ENCODE results near the gene ENAH.
A peak's percentile ranks its signal among the peaks of the same experiment; 100 is the strongest.

Gene ENAH

DNA sequence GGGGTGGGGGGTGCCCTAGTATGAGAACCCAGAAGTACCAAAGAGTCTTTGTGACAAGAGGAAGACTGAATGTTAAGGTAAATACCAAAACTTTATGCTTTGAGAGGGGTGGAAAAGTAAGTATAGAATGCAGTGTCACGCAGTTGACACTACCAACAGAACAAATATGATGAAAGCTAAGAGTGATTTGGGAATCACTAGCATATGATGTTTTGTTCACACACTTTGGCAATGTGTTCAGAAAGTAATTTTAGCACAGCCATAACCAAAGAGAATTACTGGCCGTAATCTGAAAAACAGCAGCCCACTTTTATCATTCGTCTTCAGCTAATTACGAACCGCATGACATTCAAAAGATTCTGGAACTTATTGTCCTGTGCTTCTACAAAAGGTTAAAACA, 59.5 kb downstream of the ENAH start:
- no peaks in the 10 kb centered on the region for H3K27me3 Mint-ChIP-seq (ENCODE audit: low read depth)
- H3K4me3 Mint-ChIP-seq, result no peak overlapping the region
- peaks cover 20% of the 10 kb centered on the region for H3K36me3 Mint-ChIP-seq (ENCODE audit: low read depth)
- peak overlapping the region in 1 of 3 experiments; percentile 50 for H3K27ac Mint-ChIP-seq
- H3K4me1 Mint-ChIP-seq, result peaks cover 67% of the 10 kb centered on the region
- TF ChIP-seq, protein P1, sequence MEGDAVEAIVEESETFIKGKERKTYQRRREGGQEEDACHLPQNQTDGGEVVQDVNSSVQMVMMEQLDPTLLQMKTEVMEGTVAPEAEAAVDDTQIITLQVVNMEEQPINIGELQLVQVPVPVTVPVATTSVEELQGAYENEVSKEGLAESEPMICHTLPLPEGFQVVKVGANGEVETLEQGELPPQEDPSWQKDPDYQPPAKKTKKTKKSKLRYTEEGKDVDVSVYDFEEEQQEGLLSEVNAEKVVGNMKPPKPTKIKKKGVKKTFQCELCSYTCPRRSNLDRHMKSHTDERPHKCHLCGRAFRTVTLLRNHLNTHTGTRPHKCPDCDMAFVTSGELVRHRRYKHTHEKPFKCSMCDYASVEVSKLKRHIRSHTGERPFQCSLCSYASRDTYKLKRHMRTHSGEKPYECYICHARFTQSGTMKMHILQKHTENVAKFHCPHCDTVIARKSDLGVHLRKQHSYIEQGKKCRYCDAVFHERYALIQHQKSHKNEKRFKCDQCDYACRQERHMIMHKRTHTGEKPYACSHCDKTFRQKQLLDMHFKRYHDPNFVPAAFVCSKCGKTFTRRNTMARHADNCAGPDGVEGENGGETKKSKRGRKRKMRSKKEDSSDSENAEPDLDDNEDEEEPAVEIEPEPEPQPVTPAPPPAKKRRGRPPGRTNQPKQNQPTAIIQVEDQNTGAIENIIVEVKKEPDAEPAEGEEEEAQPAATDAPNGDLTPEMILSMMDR (IDR thresholded peaks at IDR 0.05; ENCODE audit: unreplicated experiment in 3 of 3), result no peak
- H3K9me3 Mint-ChIP-seq, result no peaks in the 10 kb centered on the region

GRCh38 chr1:225592362-225593025, 60.4 kb downstream of the ENAH start:
- peak overlapping the region in 1 of 3 experiments; percentile 34 for H3K4me3 Mint-ChIP-seq
- H3K4me1 Mint-ChIP-seq, result peaks cover 65% of the 10 kb centered on the region
- H3K27me3 Mint-ChIP-seq (ENCODE audit: low read depth), result no peaks in the 10 kb centered on the region
- H3K9me3 Mint-ChIP-seq, result no peaks in the 10 kb centered on the region
- TF ChIP-seq, protein P1 (IDR thresholded peaks at IDR 0.05; ENCODE audit: unreplicated experiment in 3 of 3), result no peak
- peaks cover 20% of the 10 kb centered on the region for H3K36me3 Mint-ChIP-seq (ENCODE audit: low read depth)
- peak overlapping the region; percentile 27 to 69 (median 50) for H3K27ac Mint-ChIP-seq

DNA sequence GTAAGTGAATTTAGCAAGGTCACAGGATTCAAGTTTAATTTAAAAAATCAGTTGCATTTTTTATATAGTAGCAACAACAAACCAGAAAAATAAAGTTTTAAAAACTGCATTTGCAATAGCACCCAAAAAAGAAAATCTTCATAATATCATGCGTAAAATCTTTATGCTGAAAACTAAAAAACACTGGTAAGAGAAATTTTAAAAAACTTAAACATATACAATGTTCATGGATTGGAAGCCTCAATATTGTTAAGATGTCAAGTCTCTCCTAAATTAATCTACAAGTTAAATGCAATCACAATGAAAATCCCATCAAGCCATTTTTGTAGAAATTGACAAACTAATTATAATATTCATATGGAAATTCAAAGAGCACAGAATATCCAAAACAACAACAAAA, 65.6 kb downstream of the ENAH start:
- H3K27me3 Mint-ChIP-seq (ENCODE audit: low read depth), result no peaks in the 10 kb centered on the region
- no peak overlapping the region for H3K27ac Mint-ChIP-seq
- TF ChIP-seq, protein P1 (IDR thresholded peaks at IDR 0.05; ENCODE audit: unreplicated experiment in 3 of 3), result no peak
- peaks cover 44% of the 10 kb centered on the region for H3K4me1 Mint-ChIP-seq
- H3K9me3 Mint-ChIP-seq, result peaks cover 6% of the 10 kb centered on the region
- no peak overlapping the region for H3K4me3 Mint-ChIP-seq
- H3K36me3 Mint-ChIP-seq (ENCODE audit: low read depth), result peaks cover 41% of the 10 kb centered on the region

DNA sequence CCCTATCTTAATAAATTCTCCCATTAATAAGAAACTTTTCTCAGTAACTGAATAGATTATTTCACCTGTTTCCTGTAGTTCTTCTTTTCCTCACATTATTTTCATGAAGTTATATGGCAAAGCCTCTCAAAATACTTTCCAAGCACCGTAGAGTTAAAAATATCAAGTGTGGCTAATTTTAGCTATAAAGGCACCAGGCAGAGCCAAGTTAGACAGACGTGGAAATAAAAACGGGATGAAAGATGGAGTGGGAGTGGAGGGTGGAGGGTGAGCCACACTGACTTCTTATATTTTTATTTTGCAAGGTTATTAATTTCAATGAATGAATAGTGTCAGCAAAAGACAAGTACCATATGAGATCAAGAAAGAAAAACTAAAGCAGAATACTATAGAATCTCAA, 71.7 kb downstream of the ENAH start:
- Mint-ChIP-seq H3K9me3 (no peaks in the 10 kb centered on the region), H3K36me3 (ENCODE audit: low read depth) (peaks cover 24% of the 10 kb centered on the region), H3K27me3 (ENCODE audit: low read depth) (no peaks in the 10 kb centered on the region), H3K4me3 (peak overlapping the region; percentile 36 to 66 (median 60)), H3K27ac (peak overlapping the region; percentile 82 to 92 (median 86)), H3K4me1 (peaks cover 66% of the 10 kb centered on the region)
- TF ChIP-seq, protein P1 (IDR thresholded peaks at IDR 0.05; ENCODE audit: unreplicated experiment in 3 of 3), result no peak

DNA sequence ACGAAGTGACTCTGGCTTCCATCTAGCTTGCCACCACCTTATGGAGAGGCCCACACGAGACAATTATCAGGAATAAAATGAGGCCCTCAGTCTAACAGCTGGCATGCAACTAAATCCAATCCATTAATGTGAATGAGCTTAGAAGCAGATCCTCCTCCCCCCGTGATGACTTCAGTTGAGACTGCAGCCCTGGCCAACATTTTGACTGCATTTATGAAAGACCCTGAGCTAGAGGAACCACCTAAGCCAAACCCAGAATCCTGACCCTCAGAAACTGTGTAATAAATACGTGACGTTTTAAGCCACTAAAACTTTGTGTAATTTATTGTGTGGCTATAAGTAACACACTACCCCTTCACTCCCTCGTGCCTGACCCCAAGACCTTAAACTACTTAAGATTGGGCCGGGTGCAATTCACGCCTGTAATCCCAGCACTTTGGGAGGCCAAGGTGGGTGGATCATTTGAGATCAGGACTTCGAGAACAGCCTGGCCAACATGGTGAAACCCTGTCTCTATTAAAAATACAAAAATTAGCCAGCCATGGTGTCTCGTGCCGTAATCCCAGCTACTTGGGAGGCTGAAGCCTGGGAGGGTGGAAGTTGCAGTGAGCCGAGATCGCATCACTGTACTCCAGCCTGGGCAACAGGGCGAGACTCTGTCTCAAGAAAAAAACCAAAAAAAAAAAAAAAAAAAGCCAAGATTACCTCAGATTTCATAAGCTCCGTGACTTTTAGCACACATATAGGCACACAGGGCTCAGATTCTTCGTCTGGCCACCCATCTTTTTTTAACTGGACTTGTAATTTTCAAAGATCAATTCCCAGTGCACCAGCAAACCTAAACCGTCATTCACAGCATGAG, 72.5 kb downstream of the ENAH start:
- TF ChIP-seq, protein P1 (IDR thresholded peaks at IDR 0.05; ENCODE audit: unreplicated experiment in 3 of 3), result no peak
- no peaks in the 10 kb centered on the region for H3K27me3 Mint-ChIP-seq (ENCODE audit: low read depth)
- peaks cover 24% of the 10 kb centered on the region for H3K36me3 Mint-ChIP-seq (ENCODE audit: low read depth)
- H3K4me3 Mint-ChIP-seq, result peak overlapping the region in 2 of 3 experiments; percentile 60 to 66
- H3K27ac Mint-ChIP-seq, result peak overlapping the region; percentile 86 to 92 (median 88)
- no peaks in the 10 kb centered on the region for H3K9me3 Mint-ChIP-seq
- peaks cover 71% of the 10 kb centered on the region for H3K4me1 Mint-ChIP-seq
